IPS DF 6.9 (cell line): ENCODE results near the gene CD2AP.
"Not testable (repeated sequence)": the region's sequence is repeated elsewhere in the genome, so short reads cannot be mapped to it uniquely, and the experiment has no call there.

Experiments
- DNase-seq: peaks from one replicate; pipeline ENCODE4 v3.0.0-alpha.2; 2013; ENCODE audit warnings: low read depth, low spot score
- H3K27ac ChIP-seq: one replicate; pipeline ENCODE4 v1.5.1; 2013; ENCODE audit warnings: low read length, control low read depth
- H3K27me3 ChIP-seq: 2 replicates; pipeline ENCODE4 v1.6.1; 2013; ENCODE audit warnings: mild to moderate bottlenecking, low read length; ENCODE audit not compliant: control insufficient read depth, insufficient read depth
- H3K36me3 ChIP-seq: 2 replicates; pipeline ENCODE4 v1.6.1; 2013; ENCODE audit warnings: low read length; ENCODE audit not compliant: control insufficient read depth, insufficient read depth
- H3K4me1 ChIP-seq: 2 replicates; pipeline ENCODE4 v1.6.1; 2013; ENCODE audit warnings: low read length; ENCODE audit not compliant: control insufficient read depth, insufficient read depth
- H3K4me3 ChIP-seq: 2 replicates; pipeline ENCODE4 v1.5.1; 2013; ENCODE audit warnings: mild to moderate bottlenecking, low read length
- H3K9me3 ChIP-seq: 2 replicates; pipeline ENCODE4 v1.6.1; 2013; ENCODE audit warnings: low read length, inconsistent platforms; ENCODE audit not compliant: control insufficient read depth, insufficient read depth
- WGBS: extraction: QIAGEN DNeasy Blood & Tissue Kit; methylation state at CpG from one replicate; pipeline ENCODE4 v1.1.7; 2013; ENCODE audit warnings: mixed read lengths, missing lambda C conversion rate; ENCODE audit not compliant: insufficient read length, insufficient coverage; 5-methylcytosine and 5-hydroxymethylcytosine counted together

The CD2AP gene

GRCh38 chr6:47556459-47556858 is 78.9 kb downstream of the CD2AP start:
- not testable (repeated sequence) for H3K4me3 ChIP-seq, H3K27me3 ChIP-seq, H3K9me3 ChIP-seq, H3K27ac ChIP-seq, DNase-seq, H3K36me3 ChIP-seq, H3K4me1 ChIP-seq
- no CpG with 5 or more reads among the region's 6 CpGs for WGBS

GRCh38 chr6:47563162-47563561 is 85.6 kb downstream of the CD2AP start:
- no CpG with 5 or more reads among the region's 3 CpGs for WGBS
- DNase-seq = no peak
- H3K4me1 ChIP-seq = no peaks in the 10 kb centered on the region
- no peak overlapping the region for H3K27ac ChIP-seq
- H3K36me3 ChIP-seq = no peaks in the 10 kb centered on the region
- H3K4me3 ChIP-seq = no peak overlapping the region
- no peaks in the 10 kb centered on the region for H3K27me3 ChIP-seq
- H3K9me3 ChIP-seq = no peaks in the 10 kb centered on the region

GRCh38 chr6:47566602-47567001 is 89.0 kb downstream of the CD2AP start:
- H3K27me3 ChIP-seq, H3K27ac ChIP-seq, DNase-seq, H3K36me3 ChIP-seq, H3K4me3 ChIP-seq, H3K4me1 ChIP-seq, H3K9me3 ChIP-seq: not testable (repeated sequence)
- WGBS = no CpG with 5 or more reads among the region's 3 CpGs

- no CpG with 5 or more reads among the region's 1 CpG for WGBS
- H3K4me3 ChIP-seq = no peak overlapping the region
- H3K27me3 ChIP-seq = no peaks in the 10 kb centered on the region
- H3K4me1 ChIP-seq = no peaks in the 10 kb centered on the region
- H3K9me3 ChIP-seq = no peaks in the 10 kb centered on the region
- H3K36me3 ChIP-seq = no peaks in the 10 kb centered on the region
- no peak for DNase-seq
- no peak overlapping the region for H3K27ac ChIP-seq
These were observed 90.0 kb downstream of the CD2AP start for GRCh38 chr6:47567586-47567985.

- DNase-seq = no peak
- Histone ChIP-seq H3K9me3 (no peaks in the 10 kb centered on the region), H3K27me3 (no peaks in the 10 kb centered on the region), H3K4me1 (no peaks in the 10 kb centered on the region), H3K36me3 (no peaks in the 10 kb centered on the region), H3K4me3 (no peak overlapping the region), H3K27ac (no peak overlapping the region)
- WGBS = no CpG with 5 or more reads among the region's 2 CpGs
These were observed 93.9 kb downstream of the CD2AP start for GRCh38 chr6:47571488-47571887.

- Histone ChIP-seq H3K36me3 (no peaks in the 10 kb centered on the region), H3K4me3 (no peak overlapping the region)
- no CpG with 5 or more reads among the region's 2 CpGs for WGBS
These were observed 95.5 kb downstream of the CD2AP start for GRCh38 chr6:47573109-47573508.

GRCh38 chr6:47574789-47575188 is 97.2 kb downstream of the CD2AP start:
- no peak for DNase-seq
- no CpG with 5 or more reads among the region's 2 CpGs for WGBS
- Histone ChIP-seq H3K27ac (no peak overlapping the region), H3K9me3 (no peaks in the 10 kb centered on the region), H3K36me3 (no peaks in the 10 kb centered on the region), H3K4me1 (no peaks in the 10 kb centered on the region), H3K27me3 (no peaks in the 10 kb centered on the region), H3K4me3 (no peak overlapping the region)

More at GRCh38 chr6:47573109-47573508, 95.5 kb downstream of the CD2AP start:
- H3K9me3 ChIP-seq = no peaks in the 10 kb centered on the region
- no peaks in the 10 kb centered on the region for H3K4me1 ChIP-seq
- no peak overlapping the region for H3K27ac ChIP-seq
- DNase-seq = no peak
- H3K27me3 ChIP-seq = no peaks in the 10 kb centered on the region

- no peak overlapping the region for H3K27ac ChIP-seq
These were observed 101.5 kb downstream of the CD2AP start for GRCh38 chr6:47579040-47579439.

GRCh38 chr6:47581591-47581990 is 104.0 kb downstream of the CD2AP start:
- H3K4me1 ChIP-seq = no peaks in the 10 kb centered on the region
- H3K27me3 ChIP-seq = no peaks in the 10 kb centered on the region
- H3K4me3 ChIP-seq = no peak overlapping the region
- H3K9me3 ChIP-seq = no peaks in the 10 kb centered on the region
- no peak for DNase-seq
- H3K27ac ChIP-seq = no peak overlapping the region
- no peaks in the 10 kb centered on the region for H3K36me3 ChIP-seq
- WGBS = no CpG with 5 or more reads among the region's 2 CpGs

More at GRCh38 chr6:47579040-47579439, 101.5 kb downstream of the CD2AP start:
- Histone ChIP-seq H3K9me3 (no peaks in the 10 kb centered on the region), H3K4me1 (no peaks in the 10 kb centered on the region), H3K36me3 (no peaks in the 10 kb centered on the region), H3K4me3 (no peak overlapping the region), H3K27me3 (no peaks in the 10 kb centered on the region)
- WGBS = 100% methylated on average over 2 of the region's 4 CpGs
- no peak for DNase-seq

GRCh38 chr6:47587493-47587892 is 109.9 kb downstream of the CD2AP start:
- Histone ChIP-seq H3K27ac (no peak overlapping the region), H3K4me1 (no peaks in the 10 kb centered on the region), H3K9me3 (no peaks in the 10 kb centered on the region), H3K36me3 (no peaks in the 10 kb centered on the region), H3K4me3 (no peak overlapping the region), H3K27me3 (no peaks in the 10 kb centered on the region)
- no peak for DNase-seq

- H3K36me3 ChIP-seq = peaks cover 7% of the 10 kb centered on the region; the same call in 1 of the 2 replicates
These were observed 114.7 kb downstream of the CD2AP start for GRCh38 chr6:47592131-47592840.

More at GRCh38 chr6:47592131-47592840, 114.7 kb downstream of the CD2AP start:
- H3K27me3 ChIP-seq = no peaks in the 10 kb centered on the region
- no CpG with 5 or more reads among the region's 3 CpGs for WGBS
- no peaks in the 10 kb centered on the region for H3K9me3 ChIP-seq
- DNase-seq = no peak
- no peaks in the 10 kb centered on the region for H3K4me1 ChIP-seq
- no peak overlapping the region for H3K27ac ChIP-seq
- no peak overlapping the region for H3K4me3 ChIP-seq
